ENCODE measurements around the gene ANXA3. TPM values are rescaled to one million over a fixed set of nuclear protein-coding genes. Genes with fewer than 3 reads are reported as not detected.

The ANXA3 gene
- total and polyA plus RNA-seq, 2 donors (not counting 3 experiments of a cell fraction or from before 2014, with no cell fraction given), result 52.9 to 78.4 TPM

DNA sequence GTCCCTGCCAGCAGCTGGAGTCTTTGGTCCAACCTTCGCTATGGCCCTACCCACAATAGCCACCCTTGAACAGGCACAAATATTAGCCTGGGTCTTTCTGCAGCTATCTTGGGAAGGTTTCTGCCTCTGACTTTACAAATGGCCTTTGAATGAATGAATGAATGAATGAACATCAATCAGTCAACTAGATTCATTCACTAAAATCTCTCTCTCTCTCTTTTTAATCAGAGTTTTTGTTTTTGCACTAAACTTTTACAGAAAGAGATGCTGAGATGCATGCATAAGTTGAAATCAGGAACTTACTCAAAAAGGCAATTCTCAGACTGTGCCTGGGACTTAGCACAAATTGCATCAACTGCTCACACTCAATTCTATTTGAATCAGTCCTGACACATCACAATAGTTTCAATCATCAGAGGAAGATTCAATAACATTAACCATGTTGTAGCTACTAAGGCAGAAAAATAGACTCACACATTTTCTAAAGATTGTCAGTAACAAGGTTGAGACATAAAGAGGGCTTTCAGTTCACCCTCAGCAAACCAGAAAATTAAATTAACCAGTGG lies 55.0 kb downstream of the ANXA3 start:
- Histone ChIP-seq H3K4me2 (ENCODE audit: insufficient read depth, low read length) (no peak overlapping the region), H3K27ac (ENCODE audit: insufficient read depth, low read depth, low read length) (no peak overlapping the region), H3K27me3 (ENCODE audit: control insufficient read depth in 2 of 2, insufficient read depth in 2 of 2, low read length in 2 of 2) (no peaks in the 10 kb centered on the region), H3K79me2 (ENCODE audit: control insufficient read depth, insufficient read depth, low read length) (no peaks in the 10 kb centered on the region), H3K9me3 (replicated peaks; ENCODE audit: control insufficient read depth, insufficient read depth, low read length) (no peaks in the 10 kb centered on the region), H3K4me3 (replicated peaks in 1 of 3; ENCODE audit: insufficient read depth in 1 of 3, low read depth in 1 of 3, low read length in 3 of 3) (no peak overlapping the region), H4K20me1 (replicated peaks; ENCODE audit: control insufficient read depth, extremely low read depth, insufficient read depth, low read length) (no peaks in the 10 kb centered on the region), H3K9ac (replicated peaks; ENCODE audit: extremely low read depth, insufficient read depth, low read length) (no peak overlapping the region), H3K9me1 (replicated peaks; ENCODE audit: control insufficient read depth, extremely low read depth, insufficient read depth, low read length) (no peaks in the 10 kb centered on the region), H2AFZ (ENCODE audit: low read depth, low read length) (no peak overlapping the region), H3K36me3 (ENCODE audit: control insufficient read depth in 2 of 2, extremely low read depth in 1 of 2, insufficient read depth in 2 of 2, low read length in 2 of 2) (peaks cover 9% of the 10 kb centered on the region in 2 experiments), H3K4me1 (ENCODE audit: control insufficient read depth, extremely low read depth, insufficient read depth, low read length) (no peaks in the 10 kb centered on the region)
- POLR2A ChIA-PET, result no interaction called here
- FAIRE-seq (no peak), DNase-seq (ENCODE audit: low read depth, low spot score) (no peak)
- BruUV-seq (replicated peaks), result no TSS peak
- intact Hi-C loops (cut with micrococcal nuclease), result no loop called here
- dilution Hi-C loops (cut with MboI; ENCODE audit: extremely low pct_ligation_motif_present, low sequenced_read_pairs), result loop anchor here (25.0 kb wide), 1 partner anchor 256 kb away; no protein-coding TSS in a partner anchor
- CTCF ChIA-PET, result interaction anchor here (1.2 kb wide), 1 partner anchor 258 kb away, joined by 3 read pairs; no protein-coding TSS in a partner anchor
- TF ChIP-seq JUN (IDR thresholded peaks at IDR 0.05; ENCODE audit: borderline replicate concordance, insufficient read depth, insufficient read length, low read depth), result no peak
- no peak for TF ChIP-seq MYC (IDR thresholded peaks at IDR 0.05; ENCODE audit: low read depth, low read length)

DNA sequence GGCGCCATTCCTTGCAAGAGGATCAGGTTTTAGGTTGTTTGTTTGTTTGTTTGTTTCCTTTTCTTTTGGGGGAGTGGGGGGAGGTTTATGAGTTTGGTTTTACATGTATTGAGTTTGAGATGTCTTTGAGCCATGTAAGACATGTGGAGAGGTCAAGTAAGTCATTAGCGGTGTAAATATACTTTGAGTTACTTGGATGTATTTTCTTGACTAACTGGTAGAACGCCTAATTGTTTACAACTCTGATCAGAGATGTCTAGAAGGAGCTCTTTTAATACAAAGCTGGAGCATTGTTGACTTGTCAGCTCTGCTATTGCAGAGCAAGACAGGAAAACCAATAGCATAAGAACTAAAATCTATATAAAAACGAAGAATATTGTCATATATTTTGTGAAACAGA lies 57.1 kb downstream of the ANXA3 start:
- H3K9me3 ChIP-seq (replicated peaks; ENCODE audit: control insufficient read depth, insufficient read depth, low read length), result no peaks in the 10 kb centered on the region
- ChIA-PET CTCF (interaction anchor here (1.4 to 10.3 kb wide), 2 partner anchors 36 to 255 kb away, joined by 3 to 129 read pairs; no protein-coding TSS in a partner anchor), POLR2A (no interaction called here)
- no peaks in the 10 kb centered on the region for H3K9me1 ChIP-seq (replicated peaks; ENCODE audit: control insufficient read depth, extremely low read depth, insufficient read depth, low read length)
- no peaks in the 10 kb centered on the region for H3K4me1 ChIP-seq (ENCODE audit: control insufficient read depth, extremely low read depth, insufficient read depth, low read length)
- no peaks in the 10 kb centered on the region for H3K79me2 ChIP-seq (ENCODE audit: control insufficient read depth, insufficient read depth, low read length)
- DNase-seq (ENCODE audit: low read depth, low spot score) (no peak), FAIRE-seq (no peak)
- no peak overlapping the region for H3K27ac ChIP-seq (ENCODE audit: insufficient read depth, low read depth, low read length)
- H3K4me2 ChIP-seq (ENCODE audit: insufficient read depth, low read length), result no peak overlapping the region
- no peak for TF ChIP-seq FOS (IDR thresholded peaks at IDR 0.05; ENCODE audit: borderline replicate concordance, insufficient read depth, low read length)
- TF ChIP-seq JUN (IDR thresholded peaks at IDR 0.05; ENCODE audit: borderline replicate concordance, insufficient read depth, insufficient read length, low read depth), result no peak
- TF ChIP-seq POLR2A (IDR thresholded peaks at IDR 0.05; ENCODE audit: low read depth, low read length), result no peak
- peaks cover 3 to 9% of the 10 kb centered on the region in 2 experiments for H3K36me3 ChIP-seq (ENCODE audit: control insufficient read depth in 2 of 2, extremely low read depth in 1 of 2, insufficient read depth in 2 of 2, low read length in 2 of 2)
- intact Hi-C loops (cut with micrococcal nuclease), result no loop called here
- no peaks in the 10 kb centered on the region for H3K27me3 ChIP-seq (ENCODE audit: control insufficient read depth in 2 of 2, insufficient read depth in 2 of 2, low read length in 2 of 2)
- dilution Hi-C loops (cut with MboI; ENCODE audit: extremely low pct_ligation_motif_present, low sequenced_read_pairs), result loop anchor here (25.0 kb wide), 1 partner anchor 254 kb away; no protein-coding TSS in a partner anchor
- no peak overlapping the region for H2AFZ ChIP-seq (ENCODE audit: low read depth, low read length)
- no peak overlapping the region for H3K9ac ChIP-seq (replicated peaks; ENCODE audit: extremely low read depth, insufficient read depth, low read length)
- no TSS peak for BruUV-seq (replicated peaks)
- H4K20me1 ChIP-seq (replicated peaks; ENCODE audit: control insufficient read depth, extremely low read depth, insufficient read depth, low read length), result no peaks in the 10 kb centered on the region
- no peak overlapping the region for H3K4me3 ChIP-seq (replicated peaks in 1 of 3; ENCODE audit: insufficient read depth in 1 of 3, low read depth in 1 of 3, low read length in 3 of 3)
